HG03039 (cell line): ENCODE measurements around the gene GGTA1.
"Not testable (repeated sequence)": the region's sequence is repeated elsewhere in the genome, so short reads cannot be mapped to it uniquely, and the experiment has no call there.

Experiments
- ATAC-seq: cut with Tn5 transposase; IDR thresholded peaks from one replicate; pipeline ENCODE4 v1.9.1; 2021; ENCODE audit warnings: mild to moderate bottlenecking, moderate library complexity; ENCODE audit not compliant: unreplicated experiment

Gene GGTA1

GRCh38 chr9:121499427-121500164 lies at the start of gene GGTA1:
GGTA1 (minus strand) TSS chr9:121499844; CDS start chr9:121467922, 31,922 bp downstream.
- no peak for ATAC-seq

- ATAC-seq = no peak
These were observed 49.0 kb upstream of the GGTA1 start for GRCh38 chr9:121548666-121549065.

- no peak for ATAC-seq
These were observed 46.3 kb upstream of the GGTA1 start for GRCh38 chr9:121545875-121546423.

- ATAC-seq = no peak
These were observed 45.7 kb upstream of the GGTA1 start for GRCh38 chr9:121545150-121545874.

DNA sequence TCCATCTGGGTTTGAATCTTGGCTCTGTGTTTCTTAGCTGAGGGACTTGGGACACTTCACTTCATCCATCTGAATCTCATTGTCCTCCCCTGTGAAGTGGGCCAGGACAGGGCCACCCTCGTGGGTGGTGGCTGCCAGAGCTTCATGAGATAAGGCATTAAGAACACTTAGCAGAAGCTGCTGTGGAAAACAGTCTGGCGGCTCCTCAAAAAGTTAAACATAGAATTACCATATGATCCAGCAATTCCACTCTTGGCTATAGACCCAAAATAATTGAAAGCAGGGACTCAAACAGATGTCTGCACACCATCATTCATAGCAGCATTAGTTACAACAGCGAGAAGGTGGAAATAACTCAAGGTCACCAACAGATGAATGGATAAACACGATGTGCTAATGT lies 42.4 kb upstream of the GGTA1 start:
- no peak for ATAC-seq

- no peak for ATAC-seq
These were observed 41.6 kb upstream of the GGTA1 start for GRCh38 chr9:121541256-121541655.

DNA sequence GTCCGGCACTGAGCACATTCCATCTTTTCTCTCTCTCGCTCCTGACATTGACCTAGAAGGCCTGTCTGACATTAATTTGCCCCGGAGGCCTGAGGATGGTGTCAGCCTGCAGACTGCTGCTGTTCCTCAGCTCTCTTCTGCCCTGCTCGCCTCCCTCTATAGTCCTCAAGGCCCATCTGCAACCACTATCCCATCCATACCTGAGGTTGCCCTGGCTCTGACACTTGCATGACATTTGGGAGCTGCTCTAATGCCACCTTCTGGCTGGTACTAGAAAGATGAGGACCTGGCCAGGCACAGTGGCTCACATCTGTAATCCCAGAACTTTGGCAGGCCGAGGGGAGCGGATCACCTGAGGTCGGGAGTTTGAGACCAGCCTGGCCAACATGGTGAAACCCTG lies 38.6 kb upstream of the GGTA1 start:
- ATAC-seq = no peak

- no peak for ATAC-seq
These were observed 37.6 kb upstream of the GGTA1 start for GRCh38 chr9:121537283-121537682.

- no peak for ATAC-seq
These were observed 33.2 kb upstream of the GGTA1 start for GRCh38 chr9:121532881-121533280.

DNA sequence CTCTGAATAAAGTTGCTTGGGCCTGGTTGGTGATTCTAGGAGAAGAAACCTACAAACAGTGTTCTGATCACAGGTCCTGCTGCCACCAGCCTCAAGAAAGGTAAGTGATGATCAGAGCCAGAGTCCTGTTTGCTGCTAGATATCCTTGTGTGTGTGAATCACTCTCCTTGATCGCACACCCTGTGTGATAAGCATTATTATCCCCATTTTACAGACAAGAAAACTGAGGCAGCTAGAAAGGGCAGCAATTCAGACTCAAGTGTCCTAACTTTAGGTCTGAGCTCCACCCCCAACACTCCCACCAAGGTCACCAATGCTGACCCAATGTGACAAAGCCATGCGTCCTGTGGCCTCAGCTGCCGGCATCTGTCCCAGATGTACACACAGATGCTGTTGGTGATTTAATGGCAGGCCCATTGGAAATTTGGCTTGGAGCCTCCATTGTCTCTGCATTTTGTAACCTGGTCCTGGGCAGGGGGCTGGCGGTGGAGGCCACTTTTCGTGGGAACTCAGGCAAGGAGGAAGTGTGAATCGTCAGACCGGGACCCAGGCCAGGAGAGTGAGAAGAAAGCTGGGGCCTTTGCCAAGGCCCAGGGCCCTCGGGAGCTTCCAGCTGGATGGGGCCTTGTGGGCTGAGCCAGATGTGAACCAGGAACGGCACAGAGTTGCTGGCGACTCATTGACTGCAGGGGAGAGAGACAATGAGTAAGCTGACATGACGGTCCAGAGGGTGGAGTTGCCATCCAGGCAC lies 29.8 kb upstream of the GGTA1 start:
- ATAC-seq = no peak

GRCh38 chr9:121528642-121529041 lies 29.0 kb upstream of the GGTA1 start:
- ATAC-seq = no peak

DNA sequence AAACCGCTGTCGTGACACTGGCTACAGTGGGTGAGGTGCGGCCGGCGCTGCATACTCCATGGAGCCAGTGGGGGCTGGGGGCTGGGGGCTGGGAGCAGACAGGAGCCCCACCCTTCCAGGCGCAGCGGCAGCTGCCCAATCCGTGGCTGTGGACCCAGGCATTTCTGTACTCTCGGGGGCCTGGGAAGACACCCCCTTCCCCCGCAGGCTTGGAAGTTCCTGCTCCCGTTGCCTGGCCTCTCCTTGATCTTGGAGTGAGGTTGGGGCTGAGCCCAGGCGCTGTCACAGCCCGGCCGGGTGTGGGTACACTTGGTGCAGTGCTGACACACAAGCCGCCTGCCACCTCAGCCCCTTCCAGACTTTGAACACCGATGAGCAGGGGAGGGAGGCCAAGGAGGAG lies 27.7 kb upstream of the GGTA1 start:
- no peak for ATAC-seq

- ATAC-seq = not testable (repeated sequence)
These were observed 20.0 kb upstream of the GGTA1 start for GRCh38 chr9:121519688-121520087.

- no peak for ATAC-seq
These were observed 19.0 kb upstream of the GGTA1 start for GRCh38 chr9:121518634-121519033.

DNA sequence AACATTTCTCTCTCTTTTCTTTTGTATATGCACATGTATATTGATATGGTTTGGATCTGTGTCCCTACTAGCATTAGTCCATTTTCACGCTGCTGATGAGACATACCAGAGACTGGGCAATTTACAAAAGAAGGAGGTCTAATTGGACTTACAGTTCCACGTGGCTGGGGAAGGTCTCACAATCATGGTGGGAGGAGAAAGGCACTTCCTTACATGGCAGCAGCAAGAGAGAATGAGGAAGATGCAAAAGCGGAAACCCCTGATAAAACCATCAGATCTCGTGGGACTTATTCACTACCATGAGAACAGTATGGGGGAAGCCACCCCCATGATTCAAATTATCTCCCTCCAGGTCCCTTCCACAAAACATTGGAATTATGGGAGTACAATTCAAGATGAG lies 13.5 kb upstream of the GGTA1 start:
- ATAC-seq = not testable (repeated sequence)

GRCh38 chr9:121510766-121511550 lies 11.3 kb upstream of the GGTA1 start:
- no peak for ATAC-seq

DNA sequence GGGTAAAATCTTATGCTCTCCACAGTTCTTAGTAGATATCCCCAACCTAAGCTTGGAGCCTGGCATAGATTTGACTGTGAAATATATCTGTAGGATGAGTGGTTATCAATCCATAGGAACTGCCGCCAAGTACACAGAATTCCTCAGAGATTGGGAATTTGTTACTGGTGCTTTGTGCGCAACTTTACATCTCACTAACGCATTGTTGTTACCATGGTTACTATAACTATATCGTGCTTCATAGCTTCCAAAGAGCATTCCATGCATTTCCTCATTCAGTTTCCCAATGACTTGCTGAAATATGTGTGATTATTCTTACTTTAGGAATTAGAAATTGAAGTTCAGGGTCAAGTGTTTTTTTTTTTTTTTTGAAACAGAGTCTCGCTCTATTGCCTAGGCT lies 9.5 kb upstream of the GGTA1 start:
- no peak for ATAC-seq

DNA sequence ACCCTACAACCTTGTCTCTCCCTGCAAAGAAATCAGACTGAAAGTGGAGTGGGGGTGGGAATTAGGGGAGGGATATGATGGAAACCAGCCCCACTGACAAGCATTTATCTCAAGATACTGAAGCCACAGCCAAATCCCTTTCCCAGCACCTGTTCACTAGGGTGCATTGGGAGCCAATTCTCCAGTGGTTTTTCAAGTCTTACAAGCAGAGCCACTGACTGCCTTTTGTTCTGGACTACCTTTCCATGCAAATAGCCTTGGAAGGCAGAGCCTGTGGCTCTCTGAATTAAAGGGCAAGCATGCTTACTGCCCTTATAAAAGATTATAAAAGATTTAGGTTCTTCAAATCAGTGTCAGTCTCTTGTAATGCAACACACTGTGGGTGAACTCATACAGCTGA lies 8.8 kb upstream of the GGTA1 start:
- no peak for ATAC-seq

- ATAC-seq = no peak
These were observed 6.5 kb upstream of the GGTA1 start for GRCh38 chr9:121505903-121506735.

- ATAC-seq = no peak
These were observed 3.8 kb upstream of the GGTA1 start for GRCh38 chr9:121503444-121503843.
